Left cardiac atrium (tissue), 4 donors: ENCODE results near the gene MSANTD3. TPM values are rescaled to one million over a fixed set of nuclear protein-coding genes. Genes with fewer than 3 reads are reported as not detected.
A peak's percentile ranks its signal among the peaks of the same experiment; 100 is the strongest.

ENCODE experiments used
- ATAC-seq, 2 donors: fragments of 200-7000 bp; cut with Tn5 transposase; one replicate each; pipeline ENCODE4 v1.9.1; 2020; ENCODE audit warnings: mild to moderate bottlenecking in 2 of 2, moderate library complexity in 2 of 2
- DNase-seq: peaks from one replicate; pipeline ENCODE4 v3.0.0-alpha.2; 2020
- intact Hi-C, 2 donors: fragments of 100-400 bp; cut with DNase I; formaldehyde crosslinking; loops; one replicate each; pipeline versions ENCODE4 v1.14.1 to v1.15.1; 2022 to 2023
- total RNA-seq, 2 donors: library from RNA; stranded (reverse); fragmentation: NEBNext Ultra II Directional; extraction: Animal tissue kit (Norgen Biotek cat#: 25700); gene quantifications; one replicate each; pipeline ENCODE4 v1.2.1, GENCODE V29; 2021
- donor health status: DM: no; HTN: yes; CAD: no.
- donor health status: DM: no; HTN: yes; CAD: no; lungs with severe emphysema.
- donor health status: DM: yes; HTN: yes; CAD: no.
- donor health status: Dilated cardiomyopathy.

The MSANTD3 gene
- total RNA-seq, 2 donors from 2014 or later: 14.6 to 25.9 TPM

- DNase-seq: no peak
- intact Hi-C loops: no loop called here
- no peak for ATAC-seq
Measured at GRCh38 chr9:100452894-100453293, 26.0 kb downstream of the MSANTD3 start.

- intact Hi-C loops: no loop called here
- peak in 1 of 2 donors; percentile 62 for ATAC-seq
- DNase-seq: no peak
Measured at GRCh38 chr9:100455470-100455869, 28.5 kb downstream of the MSANTD3 start.

GRCh38 chr9:100457517-100457916 lies 30.6 kb downstream of the MSANTD3 start:
- intact Hi-C loops: no loop called here

GRCh38 chr9:100459963-100460362 lies 33.0 kb downstream of the MSANTD3 start:
- intact Hi-C loops: no loop called here
- no peak for ATAC-seq

More at GRCh38 chr9:100457517-100457916, 30.6 kb downstream of the MSANTD3 start:
- ATAC-seq (no peak), DNase-seq (no peak)

GRCh38 chr9:100465274-100465673 lies 38.3 kb downstream of the MSANTD3 start:
- no peak for DNase-seq
- no peak for ATAC-seq
- intact Hi-C loops: no loop called here

More at GRCh38 chr9:100459963-100460362, 33.0 kb downstream of the MSANTD3 start:
- DNase-seq: no peak

- DNase-seq (no peak), ATAC-seq (no peak)
- intact Hi-C loops: no loop called here
Measured at GRCh38 chr9:100465761-100466160, 38.8 kb downstream of the MSANTD3 start.

- no peak for DNase-seq
- intact Hi-C loops: no loop called here
- ATAC-seq: peak; percentile 71 to 80
Measured at GRCh38 chr9:100466171-100466828, 39.4 kb downstream of the MSANTD3 start.

- DNase-seq: no peak
- intact Hi-C loops: no loop called here
- no peak for ATAC-seq
Measured at GRCh38 chr9:100466829-100467221, 39.9 kb downstream of the MSANTD3 start.

GRCh38 chr9:100468041-100468440 lies 41.1 kb downstream of the MSANTD3 start:
- intact Hi-C loops: no loop called here
- no peak for ATAC-seq
- DNase-seq: no peak

- intact Hi-C loops: no loop called here
- DNase-seq (no peak), ATAC-seq (no peak)
Measured at GRCh38 chr9:100472268-100472667, 45.3 kb downstream of the MSANTD3 start.

- intact Hi-C loops: no loop called here
- DNase-seq: peak; percentile 28
- ATAC-seq: peak; percentile 70 to 85
Measured at GRCh38 chr9:100472788-100473275, 45.9 kb downstream of the MSANTD3 start, which contains the start of gene TMEFF1. TSS of gene TMEFF1 (plus strand) at chr9:100473149. CDS start at chr9:100473545, 396 bp downstream.

- DNase-seq (peak; percentile 24), ATAC-seq (peak; percentile 50 to 78)
- intact Hi-C loops: no loop called here
Measured at GRCh38 chr9:100473276-100474081, 46.5 kb downstream of the MSANTD3 start.

GRCh38 chr9:100474082-100474923 lies 47.4 kb downstream of the MSANTD3 start:
- ATAC-seq: peak in 1 of 2 donors; percentile 31
- DNase-seq: no peak
- intact Hi-C loops: no loop called here

- intact Hi-C loops: no loop called here
- DNase-seq (no peak), ATAC-seq (no peak)
Measured at GRCh38 chr9:100474924-100475276, 48.0 kb downstream of the MSANTD3 start.

- ATAC-seq (no peak), DNase-seq (no peak)
- intact Hi-C loops: no loop called here
Measured at GRCh38 chr9:100477241-100477640, 50.3 kb downstream of the MSANTD3 start.

- ATAC-seq: no peak
- intact Hi-C loops: no loop called here
- no peak for DNase-seq
Measured at GRCh38 chr9:100478192-100478591, 51.2 kb downstream of the MSANTD3 start.

- intact Hi-C loops: no loop called here
- ATAC-seq (no peak), DNase-seq (no peak)
Measured at GRCh38 chr9:100479820-100480219, 52.9 kb downstream of the MSANTD3 start.

- ATAC-seq (no peak), DNase-seq (no peak)
- intact Hi-C loops: no loop called here
Measured at GRCh38 chr9:100485196-100485595, 58.3 kb downstream of the MSANTD3 start.

- no peak for ATAC-seq
- intact Hi-C loops: no loop called here
- DNase-seq: no peak
Measured at GRCh38 chr9:100486479-100487176, 59.7 kb downstream of the MSANTD3 start.
